Breast epithelium (tissue), 3 donors: ENCODE measurements around the gene MIEF2.

Experiments
- CTCF ChIP-seq, 3 donors: fragments of 450-650 bp; IDR thresholded peaks; one replicate each; pipeline ENCODE4 v1.5.1; 2016 to 2017; ENCODE audit warnings: antibody characterized with exemption in 3 of 3, mild to moderate bottlenecking in 3 of 3, moderate library complexity in 3 of 3
- POLR2A ChIP-seq: fragments of 450-650 bp; IDR thresholded peaks from one replicate; pipeline ENCODE4 v1.6.1; 2016; ENCODE audit warnings: antibody characterized with exemption, mild to moderate bottlenecking, moderate library complexity

- TF ChIP-seq CTCF (IDR thresholded peaks at IDR 0.05): no peak
- no peak for TF ChIP-seq POLR2A
Observed at GRCh38 chr17:18309202-18309601, 48.7 kb downstream of the MIEF2 start.
